B cell (primary cell): ENCODE data around the gene CDH18.

ENCODE experiments used
- CTCF ChIP-seq: fragments of 200-600 bp; IDR thresholded peaks from one replicate; pipeline ENCODE4 v1.8.0; 2022; ENCODE audit warnings: antibody characterized with exemption, mild to moderate bottlenecking
- EZH2 ChIP-seq: IDR thresholded peaks from 2 replicates; pipeline ENCODE4 v1.6.1; 2012; ENCODE audit warnings: borderline replicate concordance, low read depth, mild to moderate bottlenecking, moderate library complexity, low read length; ENCODE audit not compliant: insufficient read depth, poor library complexity, severe bottlenecking

DNA sequence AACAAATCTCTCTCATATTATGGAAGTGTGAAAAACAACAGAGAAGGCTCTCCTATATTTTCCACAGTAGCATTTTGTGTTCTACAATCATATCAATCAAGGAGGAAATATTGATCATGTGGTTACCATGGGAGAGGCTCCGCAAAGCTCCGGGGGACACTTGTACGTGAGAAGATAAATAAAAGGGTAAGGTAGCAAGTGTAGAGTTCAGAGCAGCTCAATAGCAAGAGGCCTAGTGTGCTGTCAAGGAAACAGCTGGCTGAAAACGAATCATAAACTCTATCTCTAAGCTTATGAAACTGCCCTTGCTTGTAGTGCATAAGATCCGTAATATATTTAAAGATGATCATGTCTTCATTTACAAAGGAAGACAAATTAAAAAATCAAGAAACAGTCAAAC, 57.5 kb downstream of the CDH18 start:
- TF ChIP-seq EZH2 (no peak), CTCF (no peak)
